Motor neuron (in vitro differentiated cells): ENCODE measurements around the gene CD209. TPM values are rescaled to one million over a fixed set of nuclear protein-coding genes. Genes with fewer than 3 reads are reported as not detected.
"Not testable (repeated sequence)": the region's sequence is repeated elsewhere in the genome, so short reads cannot be mapped to it uniquely, and the experiment has no call there.

Experiments used
- ATAC-seq, 8 experiments: fragments of 200-7000 bp; cut with Tn5 transposase; replicated peaks in 6 of 8; 2 replicates each; pipeline ENCODE4 v1.8.0; 2021; ENCODE audit warnings: mild to moderate bottlenecking in 8 of 8, moderate library complexity in 8 of 8
- H3K27ac ChIP-seq, 2 donors: fragments of 250-450 bp; sonication (Bioruptor Pico); 2 replicates each; pipeline ENCODE4 v1.9.0; 2021; ENCODE audit warnings: antibody characterized with exemption in 2 of 2, mild to moderate bottlenecking in 2 of 2, moderate library complexity in 1 of 2
- H3K4me1 ChIP-seq, 2 donors: fragments of 250-450 bp; sonication (Bioruptor Pico); replicated peaks in 1 of 2; 2 replicates each; pipeline ENCODE4 v1.6.1; 2021; ENCODE audit warnings: antibody characterized with exemption in 2 of 2, mild to moderate bottlenecking in 2 of 2, moderate library complexity in 1 of 2
- H3K4me3 ChIP-seq, 5 donors: fragments of 250-450 bp; sonication (Bioruptor Pico); 2 replicates each; pipeline ENCODE4 v1.9.0; 2021; ENCODE audit warnings: antibody characterized with exemption in 5 of 5, mild to moderate bottlenecking in 5 of 5, moderate library complexity in 4 of 5
- WGBS, 10 experiments: fragments of 450-650 bp; shearing (Covaris generic); methylation state at CpG; one replicate each; pipeline ENCODE4 v1.0.0; 2022; 5-methylcytosine and 5-hydroxymethylcytosine counted together
- in situ Hi-C, 9 experiments: fragments of 400-800 bp; cut with MboI; loops; one replicate each; pipeline ENCODE4 v1.15.0; 2021; ENCODE audit warnings: low sequenced_read_pairs in 9 of 9, low pct_unique_long_range_greater_than_20kb in 2 of 9; ENCODE audit not compliant: unreplicated experiment in 9 of 9
- total RNA-seq, 8 experiments: library from RNA; unstranded; fragments of 300-600 nt; gene quantifications; 2 replicates each; pipeline versions ENCODE4 v1.2.3 to v1.2.4, GENCODE V29; 2022

Gene CD209
- total RNA-seq, 8 experiments from 2014 or later, result 0.09 to 0.57 (median 0.14) TPM; not detected in 2

DNA sequence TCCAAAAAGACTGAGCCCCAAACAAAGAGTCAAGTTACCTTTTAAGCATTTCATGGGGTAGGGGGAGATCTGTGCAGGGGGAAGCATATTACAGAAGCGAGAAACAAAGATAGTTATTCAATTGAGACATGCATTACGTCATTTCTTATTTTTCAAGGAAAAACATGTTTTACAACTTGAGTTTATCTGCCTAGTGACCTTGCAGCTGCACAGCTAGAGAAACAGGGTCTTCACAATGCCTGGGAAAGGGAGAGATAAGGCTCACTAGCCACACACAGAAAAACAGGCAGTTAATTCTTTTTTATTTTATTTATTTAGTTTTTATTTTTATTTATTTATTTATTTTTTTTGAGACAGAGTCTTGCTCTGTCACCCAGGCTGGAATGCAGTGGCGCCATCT is 16.8 kb upstream of the CD209 start:
- in situ Hi-C loops, ATAC-seq: not testable (repeated sequence)
- WGBS, 10 experiments, result 0 to 55% (median 33%) methylated on average over 1 to 3 of the region's 3 CpGs; no CpG with 5 or more reads in 3 of the 10 experiments

DNA sequence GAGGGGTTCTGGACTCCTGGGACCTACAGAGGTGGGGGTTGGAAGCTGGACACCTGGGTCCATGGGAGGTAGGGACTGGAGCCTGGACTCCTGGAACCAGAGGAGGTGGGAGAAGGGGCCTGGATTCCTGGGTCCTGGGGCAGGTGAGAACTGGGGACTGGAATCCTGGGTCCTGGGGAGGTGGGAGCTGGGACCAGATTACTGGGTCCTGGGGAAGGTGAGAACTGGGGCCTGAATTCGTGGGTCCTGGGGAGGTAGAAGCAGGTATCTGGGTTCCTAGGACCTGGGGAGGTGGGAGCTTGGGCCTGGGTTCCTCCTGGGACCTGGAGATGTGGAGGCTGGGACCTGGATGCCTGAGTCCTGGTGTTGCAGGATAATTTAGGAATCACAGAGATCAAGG is 16.4 kb upstream of the CD209 start:
- in situ Hi-C loops, result no loop called here
- Histone ChIP-seq H3K27ac (no peak overlapping the region), H3K4me1 (no peaks in the 10 kb centered on the region), H3K4me3 (no peak overlapping the region)
- ATAC-seq, result no peak
- 0% methylated on average over 1 of the region's 1 CpG; no CpG with 5 or more reads in 9 of the 10 experiments for WGBS, 10 experiments

More for the DNA sequence above, 16.8 kb upstream of the CD209 start:
- not testable (repeated sequence) for H3K27ac ChIP-seq, H3K4me3 ChIP-seq, H3K4me1 ChIP-seq

DNA sequence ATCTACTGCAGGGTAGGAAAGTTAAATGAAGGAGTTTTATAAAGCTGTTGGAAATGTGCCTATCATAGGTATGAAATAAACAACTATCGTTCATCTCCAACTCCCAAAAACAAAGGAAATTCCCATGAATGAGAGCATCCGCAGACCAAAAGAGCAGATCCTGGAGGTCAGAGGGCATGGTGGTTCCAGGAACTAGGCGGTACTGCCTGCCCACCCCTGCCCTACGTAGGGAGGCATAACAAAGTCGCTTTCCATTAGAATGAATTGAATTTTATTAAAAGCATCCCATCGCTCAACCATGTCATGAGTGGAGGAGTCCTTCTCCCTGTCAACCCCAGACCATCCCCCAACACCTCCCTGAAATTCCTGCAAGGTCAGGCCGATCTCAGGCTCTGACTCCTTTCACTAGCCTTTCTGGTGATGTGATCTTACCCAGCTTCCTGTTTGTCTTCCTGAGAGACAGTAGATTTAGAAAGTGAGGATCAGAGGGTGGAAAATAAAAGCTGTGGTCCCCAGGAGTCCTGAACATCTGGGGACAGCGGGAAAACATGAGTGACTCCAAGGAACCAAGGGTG is 15.5 kb upstream of the CD209 start, which contains the start of gene CLEC4M:
CLEC4M (plus strand) TSS at position 525 of the 575 bp plus-strand sequence; CDS start at position 549, 24 bp downstream.
- no peak within 1 kb of the TSS for H3K27ac ChIP-seq
- no peaks in the 10 kb centered on the region for H3K4me1 ChIP-seq
- WGBS, 10 experiments, result 23 to 55% (median 52%) methylated on average over 3 to 8 of the region's 8 CpGs; no CpG with 5 or more reads in 4 of the 10 experiments
- in situ Hi-C loops, result no loop called here
- no peak within 1 kb of the TSS for H3K4me3 ChIP-seq
- ATAC-seq, result no peak

DNA sequence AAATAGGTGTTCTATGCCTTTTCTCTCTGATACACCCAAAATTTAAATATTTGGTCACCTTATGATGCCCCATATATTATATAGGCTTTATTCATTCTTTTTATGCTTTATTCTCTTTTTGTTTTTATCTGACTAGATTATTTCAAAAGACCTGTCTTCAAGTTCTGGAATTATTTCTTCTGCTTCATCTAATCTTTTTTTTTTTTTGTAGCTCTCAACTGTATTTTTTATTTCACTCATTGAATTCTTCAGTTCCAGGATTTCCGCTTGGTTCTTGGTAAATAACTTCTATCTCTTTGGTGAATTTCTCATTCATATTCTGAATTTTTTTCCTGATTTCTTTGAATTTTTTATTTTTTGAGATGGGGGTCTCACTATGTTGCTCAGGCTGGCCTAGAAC is 11.8 kb upstream of the CD209 start:
- H3K4me1 ChIP-seq, result no peaks in the 10 kb centered on the region
- 37 to 94% (median 69%) methylated on average over 1 of the region's 1 CpG; no CpG with 5 or more reads in 2 of the 10 experiments for WGBS, 10 experiments
- H3K4me3 ChIP-seq, result no peak overlapping the region
- in situ Hi-C loops, result no loop called here
- H3K27ac ChIP-seq, result no peak overlapping the region
- ATAC-seq, result no peak

DNA sequence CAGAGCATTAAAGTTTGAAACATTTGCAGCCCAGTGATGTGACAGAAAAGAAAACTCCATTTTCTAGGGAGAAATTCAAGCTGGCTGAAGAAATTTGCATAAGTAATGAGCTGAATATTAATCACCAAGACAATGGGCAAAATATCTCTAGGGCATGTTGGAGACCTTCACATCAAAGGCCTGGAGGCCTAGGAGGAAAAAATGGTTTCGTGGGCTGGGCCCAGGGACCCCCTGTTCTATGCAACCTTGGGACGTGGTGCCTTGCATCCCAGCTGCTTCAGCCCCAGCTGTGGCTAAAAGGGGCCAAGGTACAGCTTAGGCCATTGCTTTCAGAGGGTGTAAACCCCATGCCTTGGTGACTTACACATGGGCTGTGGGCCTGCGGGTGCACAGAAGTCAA is 10.0 kb upstream of the CD209 start:
- no peaks in the 10 kb centered on the region for H3K4me1 ChIP-seq
- no peak overlapping the region for H3K27ac ChIP-seq
- no peak overlapping the region for H3K4me3 ChIP-seq
- ATAC-seq, result no peak
- 0 to 83% (median 29%) methylated on average over 1 to 2 of the region's 3 CpGs; no CpG with 5 or more reads in 4 of the 10 experiments for WGBS, 10 experiments
- in situ Hi-C loops, result no loop called here

DNA sequence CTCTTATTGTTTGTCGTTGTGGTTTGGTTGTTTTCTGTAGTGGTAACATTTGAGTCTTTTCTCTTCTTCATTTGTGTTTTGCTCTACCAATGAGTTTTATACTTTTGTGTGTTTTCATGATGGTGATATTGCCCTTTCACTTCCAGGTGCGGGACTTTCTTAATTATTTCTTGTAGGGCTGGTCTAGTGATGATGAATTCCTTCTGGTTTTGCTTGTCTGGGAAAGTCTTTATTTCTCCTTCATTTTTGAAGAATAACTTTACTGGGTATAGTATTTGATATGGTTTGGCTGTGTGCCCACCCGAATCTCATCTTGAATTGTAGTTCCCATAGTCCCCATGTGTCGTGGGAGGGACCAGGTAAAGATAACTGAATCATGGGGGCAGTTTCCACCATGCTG is 8.9 kb upstream of the CD209 start:
- no peak for ATAC-seq
- Histone ChIP-seq H3K4me1 (no peaks in the 10 kb centered on the region), H3K4me3 (no peak overlapping the region), H3K27ac (no peak overlapping the region)
- in situ Hi-C loops, result no loop called here
- WGBS, 10 experiments, result 0 to 30% (median 8%) methylated on average over 2 to 4 of the region's 4 CpGs; no CpG with 5 or more reads in 1 of the 10 experiments

DNA sequence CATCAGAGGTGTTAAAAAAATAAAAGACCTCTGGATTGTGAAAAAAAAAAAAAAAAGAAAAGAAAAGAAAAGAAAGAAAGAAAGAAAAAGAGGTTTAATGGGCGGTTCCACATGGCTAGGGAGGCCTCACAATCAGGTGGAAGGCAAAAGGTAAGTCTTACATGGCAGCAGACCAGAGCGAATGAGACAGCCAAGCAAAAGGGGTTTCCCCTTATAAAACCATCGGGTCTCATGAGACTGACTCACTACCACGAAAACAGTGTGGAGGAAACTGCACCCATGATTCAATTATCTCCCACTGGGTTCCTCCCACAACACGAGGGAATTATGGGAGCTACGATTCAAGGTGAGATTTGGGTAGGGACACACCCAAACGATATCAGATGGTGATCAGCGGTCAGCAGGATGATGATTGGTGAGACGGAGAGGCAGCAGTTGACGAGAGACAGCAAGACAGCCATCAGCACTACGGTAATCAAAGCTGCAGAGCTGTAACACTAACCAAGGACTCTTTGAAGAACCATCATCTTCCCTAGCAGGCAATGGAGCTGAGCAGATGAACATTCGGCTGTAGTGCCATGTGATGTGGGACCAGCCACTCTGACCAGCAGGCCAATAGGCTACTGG is 3.9 kb upstream of the CD209 start:
- WGBS, 10 experiments, result 18 to 66% (median 38%) methylated on average over 3 to 11 of the region's 12 CpGs
- H3K27ac ChIP-seq, result no peak overlapping the region
- no peaks in the 10 kb centered on the region for H3K4me1 ChIP-seq
- ATAC-seq, result no peak
- in situ Hi-C loops, result no loop called here
- no peak overlapping the region for H3K4me3 ChIP-seq

DNA sequence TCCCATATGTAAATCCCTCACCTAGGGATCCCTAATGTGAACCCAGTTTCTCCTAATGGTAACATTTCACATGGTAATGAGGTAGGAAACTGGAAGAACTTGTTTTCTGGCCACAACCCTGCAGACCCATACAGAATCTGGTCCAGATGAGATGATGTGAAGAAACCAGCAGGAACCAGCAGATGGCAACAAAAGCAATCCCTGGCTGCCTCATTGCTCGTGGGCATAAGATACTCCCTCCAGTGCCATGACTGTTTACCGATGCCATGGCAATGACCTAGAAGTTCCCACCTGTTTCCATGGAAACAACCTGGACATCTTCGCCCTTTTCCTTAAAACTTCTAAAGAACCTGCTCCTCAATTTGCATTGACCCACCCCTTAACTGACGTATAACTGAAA is 1.4 kb upstream of the CD209 start:
- in situ Hi-C loops, result no loop called here
- WGBS, 10 experiments, result 0 to 60% (median 28%) methylated on average over 1 to 4 of the region's 4 CpGs; no CpG with 5 or more reads in 1 of the 10 experiments
- Histone ChIP-seq H3K4me1 (no peaks in the 10 kb centered on the region), H3K27ac (no peak overlapping the region), H3K4me3 (no peak overlapping the region)
- ATAC-seq, result peak in 3 of 8 experiments; percentile 37 to 53 (median 38)

DNA sequence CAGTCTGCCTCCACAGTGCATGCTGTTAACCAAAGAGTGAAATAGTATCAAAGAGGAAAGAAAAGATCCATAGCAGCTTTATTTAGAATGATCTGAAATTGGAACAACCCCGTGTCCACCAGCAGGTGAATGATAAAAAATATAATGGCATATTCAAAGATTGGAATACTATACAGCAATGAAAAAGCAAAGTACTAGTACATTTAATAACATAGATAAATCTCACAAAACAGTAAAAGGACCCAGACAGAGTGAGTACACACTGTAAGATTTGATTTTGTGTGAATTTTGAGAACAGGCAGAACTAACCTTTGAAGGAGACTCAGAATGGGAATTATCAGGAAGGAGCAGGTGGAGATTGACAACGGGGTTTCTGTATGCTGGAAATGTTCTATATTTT is 837 bp upstream of the CD209 start:
- H3K4me3 ChIP-seq, result no peak overlapping the region
- in situ Hi-C loops, result no loop called here
- no peak overlapping the region for H3K27ac ChIP-seq
- H3K4me1 ChIP-seq, result no peaks in the 10 kb centered on the region
- WGBS, 10 experiments, result 0 to 50% (median 3%) methylated on average over 1 to 2 of the region's 2 CpGs
- ATAC-seq, result no peak

DNA sequence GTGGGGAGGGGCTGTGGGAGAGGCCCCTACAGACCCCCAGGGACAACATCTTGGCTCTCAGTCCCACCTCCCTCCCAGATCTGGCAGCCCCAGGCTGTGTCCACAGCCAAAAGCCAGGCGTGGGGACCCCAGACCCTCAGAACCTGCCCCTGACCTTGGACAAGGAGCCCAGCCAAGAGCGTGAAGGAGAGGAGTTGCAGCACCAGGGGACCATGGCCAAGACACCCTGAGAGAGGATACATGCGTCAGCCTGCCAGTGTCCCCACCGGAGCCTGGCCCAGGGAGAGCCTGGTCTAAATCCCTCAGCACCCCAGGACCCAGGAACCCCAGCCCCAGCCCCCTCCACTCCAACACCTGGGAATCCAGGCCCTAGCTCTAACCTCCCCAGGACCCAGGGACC is 1.0 kb downstream of the CD209 start:
- H3K27ac ChIP-seq, ATAC-seq, H3K4me3 ChIP-seq, in situ Hi-C loops, H3K4me1 ChIP-seq: not testable (repeated sequence)
- 0 to 82% methylated on average over 1 to 2 of the region's 4 CpGs; no CpG with 5 or more reads in 8 of the 10 experiments for WGBS, 10 experiments

DNA sequence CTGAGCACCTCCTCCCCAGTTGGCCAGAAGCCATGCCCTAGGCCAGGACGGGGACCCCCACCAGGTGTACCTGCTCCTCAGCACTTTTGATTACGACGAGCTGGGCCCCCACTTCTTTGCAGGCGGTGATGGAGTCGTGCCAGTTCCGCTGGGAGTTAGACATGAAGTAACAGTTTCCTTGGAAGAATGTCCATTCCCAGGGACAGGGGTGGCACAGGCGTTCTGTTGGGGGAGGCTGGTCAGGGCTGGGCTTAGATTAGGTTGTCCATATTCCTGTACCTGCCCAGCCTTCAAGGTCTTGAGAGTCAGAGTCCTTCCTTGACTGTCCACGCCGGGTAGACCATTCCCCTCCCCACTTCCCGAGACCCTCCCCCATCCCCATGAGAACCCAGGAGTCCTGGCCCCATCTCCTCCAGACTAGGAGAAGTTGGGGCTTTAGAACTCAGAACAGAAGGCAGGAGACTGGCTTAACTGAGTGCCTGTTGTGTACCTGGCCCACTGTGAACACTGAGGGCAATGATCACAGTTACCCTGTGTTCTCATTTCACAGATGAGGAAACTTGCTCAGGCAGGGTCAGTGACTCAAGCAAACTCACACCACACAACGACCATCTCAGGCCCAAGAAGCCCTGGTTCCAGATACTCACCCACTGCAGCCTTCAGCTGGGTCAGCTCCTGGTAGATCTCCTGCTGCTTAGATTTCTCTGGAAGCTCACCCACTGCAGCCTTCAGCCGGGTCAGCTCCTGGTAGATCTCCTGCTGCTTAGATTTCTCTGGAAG is 2.3 kb downstream of the CD209 start:
- no peaks in the 10 kb centered on the region for H3K4me1 ChIP-seq
- WGBS, 10 experiments, result 0 to 54% (median 21%) methylated on average over 1 to 7 of the region's 12 CpGs; no CpG with 5 or more reads in 6 of the 10 experiments
- in situ Hi-C loops, result no loop called here
- no peak for ATAC-seq
- no peak overlapping the region for H3K27ac ChIP-seq
- H3K4me3 ChIP-seq, result no peak overlapping the region

DNA sequence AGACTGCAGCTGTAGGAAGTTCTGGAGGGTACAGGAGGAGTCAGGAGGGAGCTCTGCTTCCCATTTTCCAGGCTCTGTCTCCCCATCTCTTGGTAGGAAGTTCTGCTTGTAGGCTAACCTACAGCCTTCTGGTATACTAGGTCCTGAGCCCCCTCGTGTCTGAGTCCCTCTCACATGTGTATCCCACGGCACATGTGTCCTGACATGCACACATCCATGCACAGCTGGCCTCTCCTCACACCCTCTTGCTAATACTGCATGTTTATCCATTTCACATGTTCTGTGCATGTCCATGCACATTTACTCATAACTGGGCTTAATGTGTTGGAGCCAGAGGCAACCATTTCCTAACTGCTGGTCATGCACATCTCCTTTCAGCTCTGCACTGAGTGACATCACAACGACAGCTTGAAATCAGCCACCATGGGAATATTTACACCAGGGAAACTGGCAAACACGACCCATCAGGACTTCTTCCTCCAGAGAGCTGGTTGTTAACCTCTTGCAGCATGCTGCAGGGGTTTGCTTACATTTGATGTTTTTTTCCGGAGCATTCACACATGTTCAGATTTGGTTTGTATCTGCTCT is 3.0 kb downstream of the CD209 start:
- WGBS, 10 experiments, result 0 to 31% (median 21%) methylated on average over 1 to 4 of the region's 5 CpGs; no CpG with 5 or more reads in 4 of the 10 experiments
- H3K27ac ChIP-seq, result no peak overlapping the region
- no peak overlapping the region for H3K4me3 ChIP-seq
- ATAC-seq, result no peak
- no peaks in the 10 kb centered on the region for H3K4me1 ChIP-seq
- in situ Hi-C loops, result no loop called here

DNA sequence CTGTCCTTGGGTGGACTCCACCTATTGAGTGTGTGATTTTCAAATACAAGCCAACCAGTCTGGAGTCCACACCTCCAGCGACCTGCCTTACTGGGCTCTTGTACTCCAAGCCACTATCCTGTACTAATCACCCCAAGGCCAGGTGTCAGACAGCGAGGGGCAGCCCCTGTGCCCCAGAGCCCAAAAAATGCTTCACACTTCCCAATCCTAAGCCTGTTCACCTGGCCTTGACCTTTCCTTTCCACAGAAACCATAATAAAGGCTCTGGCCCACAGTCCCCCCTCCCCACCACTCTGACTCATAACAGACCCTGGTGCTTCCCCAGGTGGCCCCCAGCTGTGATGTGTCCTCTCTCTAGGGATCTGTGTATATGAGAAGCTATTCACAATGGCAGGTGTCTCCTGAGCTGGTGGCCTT is 3.9 kb downstream of the CD209 start:
- in situ Hi-C loops, result no loop called here
- ATAC-seq, result no peak

More for the DNA sequence above, 3.9 kb downstream of the CD209 start:
- Histone ChIP-seq H3K4me1 (no peaks in the 10 kb centered on the region), H3K27ac (no peak overlapping the region), H3K4me3 (no peak overlapping the region)
- WGBS, 10 experiments, result 0 to 29% (median 0%) methylated on average over 1 to 2 of the region's 2 CpGs; no CpG with 5 or more reads in 7 of the 10 experiments
